Muscle of leg (tissue), 11 donors: ENCODE results near the gene KDM7A. TPM values are rescaled to one million over a fixed set of nuclear protein-coding genes. Genes with fewer than 3 reads are reported as not detected.
"Not testable (repeated sequence)": the region's sequence is repeated elsewhere in the genome, so short reads cannot be mapped to it uniquely, and the experiment has no call there.

Experiments used
- DNase-seq: peaks from one replicate; pipeline ENCODE4 v3.0.0; 2013
- H3K27ac ChIP-seq: one replicate; pipeline ENCODE4 v1.5.1; 2013; ENCODE audit warnings: mild to moderate bottlenecking, low read length, control low read depth
- H3K27me3 ChIP-seq: one replicate; pipeline ENCODE4 v1.6.1; 2013; ENCODE audit warnings: low read length; ENCODE audit not compliant: control insufficient read depth, insufficient read depth
- H3K36me3 ChIP-seq: one replicate; pipeline ENCODE4 v1.6.1; 2013; ENCODE audit warnings: low read length; ENCODE audit not compliant: control insufficient read depth, insufficient read depth
- H3K4me1 ChIP-seq: one replicate; pipeline ENCODE4 v1.6.1; 2013; ENCODE audit warnings: low read length; ENCODE audit not compliant: control insufficient read depth, insufficient read depth
- H3K4me3 ChIP-seq: one replicate; pipeline ENCODE4 v1.5.1; 2013; ENCODE audit warnings: low read length, control low read depth
- H3K9me3 ChIP-seq: replicated peaks from 2 replicates; pipeline ENCODE4 v1.6.1; 2013; ENCODE audit warnings: low read depth, low read length; ENCODE audit not compliant: control insufficient read depth
- WGBS: methylation state at CpG from one replicate; pipeline ENCODE4 v1.1.5; 2013; ENCODE audit warnings: missing lambda C conversion rate; ENCODE audit not compliant: insufficient coverage; 5-methylcytosine and 5-hydroxymethylcytosine counted together
- polyA plus RNA-seq, 8 donors: library from polyadenylated mRNA; unstranded; fragments of 120-200 nt; gene quantifications; one replicate each; pipeline versions ENCODE4 v1.2.1 to v1.2.3, GENCODE V29; 2013; ENCODE audit warnings: inconsistent platforms in 1 of 8, low replicate concordance in 1 of 8; ENCODE audit not compliant: insufficient read length in 8 of 8, insufficient read depth in 1 of 8
- total RNA-seq: library from RNA; stranded (reverse); fragments of 120-200 nt; gene quantifications from one replicate; pipeline ENCODE4 v1.2.4, GENCODE V29; 2013

KDM7A gene
- total and polyA plus RNA-seq, 9 donors = 6.0 to 7.6 (median 6.7) TPM

DNA sequence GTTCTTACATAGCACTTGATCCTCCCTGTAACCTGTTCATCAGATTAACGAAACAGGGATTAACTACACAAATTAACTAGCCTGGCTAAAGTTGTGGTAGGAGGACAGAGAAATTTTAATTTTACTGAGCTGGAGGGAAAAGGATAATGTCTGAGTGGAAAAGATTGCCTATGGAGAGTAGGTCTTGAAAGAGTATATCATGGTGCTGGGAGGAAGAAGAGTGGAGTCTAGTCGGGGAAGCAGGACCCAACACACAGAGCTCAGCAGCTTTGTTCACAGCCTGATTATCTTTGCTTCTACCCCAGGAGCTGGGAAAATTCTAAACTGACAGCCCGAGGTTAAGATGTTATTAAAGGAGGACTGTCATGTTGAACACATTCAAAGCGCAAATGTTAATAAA, 6.1 kb upstream of the KDM7A start:
- no peak overlapping the region for H3K27ac ChIP-seq
- H3K4me1 ChIP-seq = no peaks in the 10 kb centered on the region
- H3K4me3 ChIP-seq = no peak overlapping the region
- H3K27me3 ChIP-seq = peaks cover 10% of the 10 kb centered on the region
- no peak for DNase-seq
- WGBS = no CpG with 5 or more reads among the region's 4 CpGs
- H3K9me3 ChIP-seq = no peaks in the 10 kb centered on the region
- H3K36me3 ChIP-seq = no peaks in the 10 kb centered on the region

- 86% methylated on average over 2 of the region's 5 CpGs for WGBS
- no peak for DNase-seq
These were observed 2.6 kb upstream of the KDM7A start for GRCh38 chr7:140179339-140179738.

DNA sequence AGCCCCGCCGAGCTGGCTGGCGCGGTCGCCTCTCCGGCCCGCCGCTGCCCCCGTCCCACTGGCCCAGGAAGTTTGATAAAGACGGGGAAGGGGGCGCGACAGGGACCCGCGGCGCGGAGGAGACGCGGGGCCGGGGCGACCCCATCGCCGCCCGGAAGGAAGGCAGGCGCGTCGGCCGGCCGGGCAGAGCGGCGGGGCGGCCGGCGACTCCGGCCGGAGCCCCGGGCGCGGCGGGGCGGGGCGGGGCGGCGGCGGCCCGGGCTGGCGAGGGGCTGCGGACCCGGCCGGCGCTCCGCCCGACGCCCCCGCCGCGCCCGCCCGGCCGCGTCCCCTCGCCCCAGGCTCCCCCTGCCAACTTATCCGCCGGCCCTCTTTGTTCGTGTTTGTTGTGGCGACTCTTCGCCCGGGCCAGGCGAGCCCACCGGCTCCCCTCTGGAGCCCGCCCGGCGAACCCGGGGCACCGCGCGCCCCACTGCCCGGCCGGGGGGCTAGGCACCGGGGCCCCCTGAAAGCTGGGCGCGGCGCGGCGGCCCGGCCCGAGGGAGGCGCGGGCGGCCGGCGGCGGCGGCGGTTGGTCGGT, 571 bp downstream of the KDM7A start:
- no peaks in the 10 kb centered on the region for H3K36me3 ChIP-seq
- H3K4me3 ChIP-seq = peak overlapping the region; percentile 70
- WGBS = under 1% methylated on average over 72 of the region's 95 CpGs
- H3K27me3 ChIP-seq = peaks cover 4% of the 10 kb centered on the region
- peak; percentile 36 for DNase-seq
- H3K27ac ChIP-seq = peak overlapping the region; percentile 96
- no peaks in the 10 kb centered on the region for H3K9me3 ChIP-seq
- H3K4me1 ChIP-seq = peaks cover 3% of the 10 kb centered on the region

More at GRCh38 chr7:140179339-140179738, 2.6 kb upstream of the KDM7A start:
- no peak overlapping the region for H3K4me3 ChIP-seq
- peaks cover 10% of the 10 kb centered on the region for H3K27me3 ChIP-seq
- peaks cover 3% of the 10 kb centered on the region for H3K4me1 ChIP-seq
- no peaks in the 10 kb centered on the region for H3K36me3 ChIP-seq
- no peak overlapping the region for H3K27ac ChIP-seq
- H3K9me3 ChIP-seq = no peaks in the 10 kb centered on the region

- no peaks in the 10 kb centered on the region for H3K36me3 ChIP-seq
- H3K9me3 ChIP-seq = no peaks in the 10 kb centered on the region
These were observed 1.3 kb downstream of the KDM7A start for GRCh38 chr7:140175221-140176121.

DNA sequence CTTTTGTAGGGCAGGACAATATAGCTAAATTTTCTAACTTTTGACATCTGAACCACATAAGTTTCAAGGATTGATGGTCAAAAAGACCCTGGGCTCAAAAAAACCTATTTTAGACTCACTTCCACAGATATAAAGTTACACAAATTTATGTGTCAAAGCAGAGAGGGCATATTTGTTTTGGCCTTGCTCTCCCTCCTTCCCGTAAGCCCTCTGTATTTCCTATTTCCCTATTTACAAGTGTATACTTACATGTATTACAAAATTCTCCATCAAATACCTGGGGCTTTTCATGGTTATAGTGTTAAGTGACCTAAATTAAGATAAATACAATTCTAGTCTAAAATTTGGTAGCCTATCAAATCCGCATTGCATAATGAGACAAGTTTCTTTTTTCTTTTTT, 2.6 kb downstream of the KDM7A start:
- DNase-seq = no peak
- Histone ChIP-seq H3K9me3 (no peaks in the 10 kb centered on the region), H3K27ac (no peak overlapping the region), H3K36me3 (no peaks in the 10 kb centered on the region), H3K4me1 (peaks cover 3% of the 10 kb centered on the region), H3K27me3 (peaks cover 1% of the 10 kb centered on the region), H3K4me3 (no peak overlapping the region)
- 91% methylated on average over 1 of the region's 2 CpGs for WGBS

More at GRCh38 chr7:140175221-140176121, 1.3 kb downstream of the KDM7A start:
- under 1% methylated on average over 71 of the region's 72 CpGs for WGBS
- peak; percentile 96 for DNase-seq
- Histone ChIP-seq H3K4me1 (peaks cover 3% of the 10 kb centered on the region), H3K4me3 (peak overlapping the region; percentile 70), H3K27ac (peak overlapping the region; percentile 96), H3K27me3 (peaks cover 4% of the 10 kb centered on the region)

DNA sequence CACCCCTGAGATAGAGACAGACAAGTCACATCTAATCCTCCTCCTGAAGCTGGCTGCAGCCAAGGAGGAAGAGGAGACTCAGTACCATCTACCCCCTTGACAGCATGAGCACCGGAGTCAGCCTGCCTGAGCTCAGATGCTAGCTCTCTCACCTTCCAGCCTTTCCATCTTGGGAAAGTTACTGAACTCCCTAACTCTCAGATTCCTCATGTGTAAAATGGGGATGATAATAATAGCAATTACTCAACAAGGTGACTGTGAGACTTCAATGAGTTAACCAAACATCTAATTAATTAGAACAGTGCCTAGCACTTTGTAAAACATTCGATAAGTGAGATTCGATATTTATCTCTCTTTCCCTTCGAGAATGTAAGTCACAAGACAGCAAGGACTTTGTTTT, 6.4 kb downstream of the KDM7A start:
- Histone ChIP-seq H3K4me1 (no peaks in the 10 kb centered on the region), H3K27ac (no peak overlapping the region)

GRCh38 chr7:140168816-140169215, 8.0 kb downstream of the KDM7A start:
- Histone ChIP-seq H3K27ac (no peak overlapping the region), H3K4me1 (no peaks in the 10 kb centered on the region), H3K4me3 (no peak overlapping the region), H3K9me3 (no peaks in the 10 kb centered on the region), H3K36me3 (no peaks in the 10 kb centered on the region), H3K27me3 (no peaks in the 10 kb centered on the region)
- no peak for DNase-seq
- WGBS = no CpG with 5 or more reads among the region's 2 CpGs

More for the DNA sequence above, 6.4 kb downstream of the KDM7A start:
- WGBS = 84% methylated on average over 3 of the region's 4 CpGs
- DNase-seq = no peak
- Histone ChIP-seq H3K4me3 (no peak overlapping the region), H3K36me3 (no peaks in the 10 kb centered on the region), H3K27me3 (no peaks in the 10 kb centered on the region), H3K9me3 (no peaks in the 10 kb centered on the region)

DNA sequence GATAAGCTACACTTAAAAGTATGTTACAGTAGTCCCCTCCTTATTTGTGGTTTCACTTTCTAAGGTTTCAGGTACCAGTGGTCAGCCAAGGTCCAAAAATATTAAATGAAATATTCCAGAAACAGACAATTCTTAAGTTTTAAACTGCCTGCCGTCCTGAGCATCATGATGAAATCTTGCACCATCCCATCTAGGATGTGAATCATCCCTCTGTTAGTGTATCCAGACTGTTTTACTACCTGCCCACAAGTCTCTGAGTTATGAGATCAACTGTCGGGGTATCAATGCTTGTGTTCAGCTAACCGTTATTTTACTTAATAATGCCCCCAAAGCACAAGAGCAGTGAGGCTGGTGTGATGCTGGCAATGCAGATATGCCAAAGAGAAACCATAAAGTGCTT, 11.4 kb downstream of the KDM7A start:
- H3K27ac ChIP-seq = no peak overlapping the region
- no peak for DNase-seq
- H3K36me3 ChIP-seq = no peaks in the 10 kb centered on the region
- 43% methylated on average over 1 of the region's 3 CpGs for WGBS
- H3K9me3 ChIP-seq = no peaks in the 10 kb centered on the region
- no peak overlapping the region for H3K4me3 ChIP-seq
- H3K27me3 ChIP-seq = no peaks in the 10 kb centered on the region
- no peaks in the 10 kb centered on the region for H3K4me1 ChIP-seq

DNA sequence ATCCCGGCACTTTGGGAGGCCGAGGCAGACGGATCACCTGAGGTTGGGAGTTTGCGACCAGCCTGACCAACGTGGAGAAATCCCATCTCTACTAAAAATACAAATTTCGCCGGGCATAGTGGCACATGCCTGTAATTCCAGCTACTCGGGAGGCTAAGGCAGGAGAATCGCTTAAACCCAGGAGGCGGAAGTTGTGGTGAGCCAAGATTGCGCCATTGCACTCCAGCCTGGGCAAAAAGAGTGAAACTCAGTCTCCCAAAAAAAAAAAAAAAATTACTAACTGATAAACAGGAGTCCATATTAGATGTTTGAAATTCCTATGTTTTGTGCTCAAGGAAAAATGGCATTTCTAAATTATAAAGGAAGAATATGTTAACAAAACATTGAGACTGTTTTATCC, 14.7 kb downstream of the KDM7A start:
- not testable (repeated sequence) for H3K36me3 ChIP-seq, H3K4me1 ChIP-seq, H3K27me3 ChIP-seq, H3K9me3 ChIP-seq, DNase-seq, H3K27ac ChIP-seq, H3K4me3 ChIP-seq
- 100% methylated on average over 4 of the region's 11 CpGs for WGBS

DNA sequence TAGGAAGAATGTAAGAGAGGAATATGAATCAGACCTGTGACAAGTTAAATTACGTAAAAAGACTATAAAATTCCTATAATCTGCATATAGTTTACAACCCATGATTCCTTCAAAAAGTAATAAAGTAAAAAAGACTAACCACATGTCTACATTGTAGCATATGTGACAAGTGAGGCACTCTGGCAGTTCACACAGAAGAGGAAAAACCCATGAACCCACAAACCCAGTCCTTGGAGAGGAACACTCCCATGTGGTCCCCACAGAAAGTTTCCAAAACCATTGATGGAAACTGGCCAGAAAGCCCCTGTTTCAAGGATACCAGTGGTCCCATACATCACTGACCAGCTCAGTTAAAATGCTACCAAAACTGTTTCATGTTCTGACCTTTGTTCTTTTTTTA, 15.7 kb downstream of the KDM7A start:
- no CpG with 5 or more reads among the region's 1 CpG for WGBS
- Histone ChIP-seq H3K4me1 (no peaks in the 10 kb centered on the region), H3K4me3 (no peak overlapping the region), H3K36me3 (peaks cover 3% of the 10 kb centered on the region), H3K27me3 (no peaks in the 10 kb centered on the region), H3K27ac (no peak overlapping the region), H3K9me3 (no peaks in the 10 kb centered on the region)
- no peak for DNase-seq
